HCT116 (cell line): ENCODE measurements around the gene METTL1. TPM values are rescaled to one million over a fixed set of nuclear protein-coding genes. Genes with fewer than 3 reads are reported as not detected.

Source experiments
- ATAC-seq: fragments of 200-7000 bp; cut with Tn5 transposase; 2 replicates; pipeline ENCODE4 v1.9.1; 2020; ENCODE audit warnings: mild to moderate bottlenecking, moderate library complexity
- BruUV-seq: library from RNA; stranded (reverse); fragments of 400-500 nt; replicated peaks from 2 replicates; lab custom pipeline; 2021; lab: Mats Ljungman, UMichigan
- CTCF ChIA-PET: fragments of 300-600 bp; sonication (Branson Sonifier 250); formaldehyde crosslinking; loops from one replicate; lab custom pipeline; 2021; ENCODE audit warnings: antibody characterized with exemption; lab: Charles Lee
- POLR2A ChIA-PET: fragments of 300-600, 350-600 bp; sonication (Branson Sonifier 250); formaldehyde crosslinking; loops from one replicate; lab custom pipeline; 2021; ENCODE audit warnings: antibody characterized with exemption; lab: Charles Lee
- RAD21 ChIA-PET, 2 experiments: fragments of 300-600 bp; sonication (Branson Sonifier 250); formaldehyde crosslinking; loops; one replicate each; lab custom pipeline; 2023; ENCODE audit warnings: low total read pairs in 2 of 2; ENCODE audit not compliant: uncharacterized antibody in 2 of 2, unreplicated experiment in 2 of 2, low non-redundant PET in 1 of 2; lab: Charles Lee
- DNase-seq: peaks from one replicate; pipeline ENCODE4 v3.0.0-alpha.2; 2010; ENCODE audit warnings: low read depth, low spot score
- H2AFZ ChIP-seq: fragments of 200-600 bp; shearing (Covaris generic), sonication (generic); 2 replicates; pipeline ENCODE4 v1.6.1; 2017; ENCODE audit warnings: low read depth, mixed run types, mixed read lengths, antibody characterized with exemption, low read length; ENCODE audit not compliant: poor library complexity, severe bottlenecking
- H3K27ac ChIP-seq: 2 replicates; pipeline ENCODE4 v1.5.1; 2012; ENCODE audit warnings: low read depth, low read length
- H3K27me3 ChIP-seq: fragments of 200-600 bp; sonication (generic); 2 replicates; pipeline ENCODE4 v1.6.1; 2016; ENCODE audit warnings: mixed run types, low read length, mixed read lengths; ENCODE audit not compliant: insufficient read depth
- H3K36me3 ChIP-seq, 2 experiments: fragments of 200-500 bp in 1 of 2; fragments of 200-600 bp in 1 of 2; sonication (Bioruptor generic) in 1 of 2; sonication (generic) in 1 of 2; 2 replicates each; pipeline versions ENCODE4 v1.5.1 to v1.6.1; 2014 to 2016; ENCODE audit warnings: low read length in 2 of 2, inconsistent platforms in 1 of 2, mixed read lengths in 1 of 2, mixed run types in 1 of 2; ENCODE audit not compliant: insufficient read depth in 2 of 2, control insufficient read depth in 1 of 2
- H3K4me1 ChIP-seq, 2 experiments: fragments of 200-600 bp in 1 of 2; sonication (generic) in 1 of 2; 2 replicates each; pipeline versions ENCODE4 v1.5.1 to v1.6.1; 2012 to 2017; ENCODE audit warnings: low read length in 2 of 2, inconsistent platforms in 1 of 2, mild to moderate bottlenecking in 1 of 2, mixed read lengths in 1 of 2, mixed run types in 1 of 2, moderate library complexity in 1 of 2; ENCODE audit not compliant: insufficient read depth in 2 of 2, control insufficient read depth in 1 of 2
- H3K4me2 ChIP-seq: fragments of 200-600 bp; sonication (generic); 2 replicates; pipeline ENCODE4 v1.6.1; 2017; ENCODE audit warnings: mixed run types, low read length, mixed read lengths
- H3K4me3 ChIP-seq, 2 experiments: fragments of 200-600 bp in 1 of 2; sonication (generic) in 1 of 2; replicated peaks in 1 of 2; 2 replicates each; pipeline ENCODE4 v1.5.1; 2011 to 2016; ENCODE audit warnings: low read length in 2 of 2, control low read depth in 1 of 2, low read depth in 1 of 2, mild to moderate bottlenecking in 1 of 2, mixed read lengths in 1 of 2, mixed run types in 1 of 2
- H3K79me2 ChIP-seq: fragments of 200-600 bp; sonication (generic); 2 replicates; pipeline ENCODE4 v1.6.1; 2017; ENCODE audit warnings: mild to moderate bottlenecking, mixed run types, low read length, moderate library complexity, mixed read lengths; ENCODE audit not compliant: insufficient read depth
- H3K9ac ChIP-seq: fragments of 200-600 bp; sonication (generic); 2 replicates; pipeline ENCODE4 v1.6.1; 2016; ENCODE audit warnings: low read length, mixed read lengths
- H3K9me2 ChIP-seq: fragments of 200-600 bp; sonication (generic), shearing (Covaris generic); 2 replicates; pipeline ENCODE4 v1.6.1; 2017; ENCODE audit warnings: mixed run types, mild to moderate bottlenecking, moderate library complexity; ENCODE audit not compliant: insufficient read depth
- H3K9me3 ChIP-seq, 2 experiments: fragments of 200-500 bp in 1 of 2; fragments of 200-600 bp in 1 of 2; sonication (Bioruptor generic) in 1 of 2; sonication (generic) in 1 of 2; 2 replicates each; pipeline ENCODE4 v1.6.1; 2014 to 2017; ENCODE audit warnings: low read length in 2 of 2, mixed read lengths in 2 of 2, inconsistent platforms in 1 of 2, low read depth in 1 of 2, mild to moderate bottlenecking in 1 of 2, mixed run types in 1 of 2, moderate library complexity in 1 of 2; ENCODE audit not compliant: control insufficient read depth in 1 of 2, insufficient read depth in 1 of 2
- H4K20me1 ChIP-seq: fragments of 200-600 bp; sonication (generic), shearing (Covaris generic); 2 replicates; pipeline ENCODE4 v1.6.1; 2017; ENCODE audit warnings: mixed run types, mild to moderate bottlenecking, moderate library complexity; ENCODE audit not compliant: insufficient read depth
- CBX3 ChIP-seq: IDR thresholded peaks from 2 replicates; pipeline ENCODE4 v1.6.1; 2012; ENCODE audit warnings: low read depth
- CEBPB ChIP-seq: IDR thresholded peaks from 2 replicates; pipeline ENCODE4 v1.6.1; 2012; ENCODE audit warnings: low read depth
- EGR1 ChIP-seq: IDR thresholded peaks from 2 replicates; pipeline ENCODE4 v1.6.1; 2012; ENCODE audit warnings: low read depth
- EZH2phosphoT487 ChIP-seq: fragments of 200-600 bp; IDR thresholded peaks from 2 replicates; pipeline ENCODE4 v1.6.1; 2018; ENCODE audit warnings: antibody characterized with exemption, borderline replicate concordance
- FOSL1 ChIP-seq: IDR thresholded peaks from 2 replicates; pipeline ENCODE4 v1.6.1; 2012; ENCODE audit warnings: low read depth
- JUND ChIP-seq: IDR thresholded peaks from 2 replicates; pipeline ENCODE4 v1.6.1; 2012
- SRF ChIP-seq: IDR thresholded peaks from 2 replicates; pipeline ENCODE4 v1.6.1; 2012; ENCODE audit warnings: low read depth
- TCF7L2 ChIP-seq: IDR thresholded peaks from 2 replicates; pipeline ENCODE4 v1.7.0; 2011; ENCODE audit warnings: borderline replicate concordance, inconsistent platforms; ENCODE audit not compliant: insufficient read depth, insufficient read length; ENCODE audit errors: extremely low read depth
- YY1 ChIP-seq: IDR thresholded peaks from 2 replicates; pipeline ENCODE4 v1.6.1; 2011; ENCODE audit warnings: low read length, low read depth, moderate library complexity, mild to moderate bottlenecking; ENCODE audit not compliant: insufficient replicate concordance; ENCODE audit errors: extremely low read depth
- ZFX ChIP-seq: fragments of 450-650 bp; IDR thresholded peaks from 2 replicates; pipeline ENCODE4 v1.6.1; 2017
- ZNF274 ChIP-seq: fragments of 200-500 bp; sonication (Bioruptor generic); IDR thresholded peaks from 2 replicates; pipeline ENCODE4 v1.6.1; 2014; ENCODE audit warnings: mild to moderate bottlenecking, low read depth, low read length, inconsistent platforms
- intact Hi-C: fragments of 100-400 bp; cut with micrococcal nuclease; formaldehyde crosslinking; loops from 2 replicates; pipeline ENCODE4 v1.10.0; 2022
- total RNA-seq: library from RNA; stranded (reverse); gene quantifications from one replicate; pipeline ENCODE4 v1.2.1, GENCODE V29; 2021; ENCODE audit not compliant: unreplicated experiment
- TF ChIP-seq, protein P1 (sequence below): IDR thresholded peaks from 2 replicates; pipeline ENCODE4 v1.6.1; 2012; ENCODE audit warnings: low read depth
- TF ChIP-seq, protein P2 (sequence below): IDR thresholded peaks from 2 replicates; pipeline ENCODE4 v1.6.1; 2012
- TF ChIP-seq, protein P3 (sequence below): IDR thresholded peaks from 2 replicates; pipeline ENCODE4 v1.6.1; 2011; ENCODE audit warnings: mild to moderate bottlenecking, low read length, moderate library complexity; ENCODE audit not compliant: insufficient replicate concordance; ENCODE audit errors: extremely low read depth
- TF ChIP-seq, protein P4 (sequence below): IDR thresholded peaks from 2 replicates; pipeline ENCODE4 v1.6.1; 2012

METTL1 gene
- total RNA-seq, 1 experiment from 2014 or later: 56.6 TPM

DNA sequence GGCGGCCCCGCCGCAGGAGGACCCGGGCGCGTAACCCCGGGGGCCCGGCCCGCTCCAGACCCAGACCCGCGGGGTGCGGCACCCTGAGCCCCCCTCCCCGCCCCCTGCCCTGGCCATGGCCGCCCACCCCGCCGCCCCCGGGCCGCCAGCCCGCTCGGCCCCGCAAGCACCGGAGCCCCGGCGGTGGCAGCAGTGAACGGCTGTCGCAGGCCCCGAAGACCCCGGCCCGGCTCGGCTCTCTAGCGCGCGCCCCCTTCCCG lies 16.8 kb downstream of the METTL1 start:
- peaks cover 20 to 46% of the 10 kb centered on the region in 2 experiments for H3K4me1 ChIP-seq
- no peak overlapping the region for H2AFZ ChIP-seq
- H3K9me2 ChIP-seq: no peaks in the 10 kb centered on the region
- H3K4me3 ChIP-seq: peak overlapping the region; percentile 59 to 64
- peaks cover 5 to 11% of the 10 kb centered on the region in 2 experiments; a peak in 2 of 4 replicates for H3K36me3 ChIP-seq
- no peak for TF ChIP-seq EGR1
- TF ChIP-seq TCF7L2: no peak
- TF ChIP-seq, protein P1, sequence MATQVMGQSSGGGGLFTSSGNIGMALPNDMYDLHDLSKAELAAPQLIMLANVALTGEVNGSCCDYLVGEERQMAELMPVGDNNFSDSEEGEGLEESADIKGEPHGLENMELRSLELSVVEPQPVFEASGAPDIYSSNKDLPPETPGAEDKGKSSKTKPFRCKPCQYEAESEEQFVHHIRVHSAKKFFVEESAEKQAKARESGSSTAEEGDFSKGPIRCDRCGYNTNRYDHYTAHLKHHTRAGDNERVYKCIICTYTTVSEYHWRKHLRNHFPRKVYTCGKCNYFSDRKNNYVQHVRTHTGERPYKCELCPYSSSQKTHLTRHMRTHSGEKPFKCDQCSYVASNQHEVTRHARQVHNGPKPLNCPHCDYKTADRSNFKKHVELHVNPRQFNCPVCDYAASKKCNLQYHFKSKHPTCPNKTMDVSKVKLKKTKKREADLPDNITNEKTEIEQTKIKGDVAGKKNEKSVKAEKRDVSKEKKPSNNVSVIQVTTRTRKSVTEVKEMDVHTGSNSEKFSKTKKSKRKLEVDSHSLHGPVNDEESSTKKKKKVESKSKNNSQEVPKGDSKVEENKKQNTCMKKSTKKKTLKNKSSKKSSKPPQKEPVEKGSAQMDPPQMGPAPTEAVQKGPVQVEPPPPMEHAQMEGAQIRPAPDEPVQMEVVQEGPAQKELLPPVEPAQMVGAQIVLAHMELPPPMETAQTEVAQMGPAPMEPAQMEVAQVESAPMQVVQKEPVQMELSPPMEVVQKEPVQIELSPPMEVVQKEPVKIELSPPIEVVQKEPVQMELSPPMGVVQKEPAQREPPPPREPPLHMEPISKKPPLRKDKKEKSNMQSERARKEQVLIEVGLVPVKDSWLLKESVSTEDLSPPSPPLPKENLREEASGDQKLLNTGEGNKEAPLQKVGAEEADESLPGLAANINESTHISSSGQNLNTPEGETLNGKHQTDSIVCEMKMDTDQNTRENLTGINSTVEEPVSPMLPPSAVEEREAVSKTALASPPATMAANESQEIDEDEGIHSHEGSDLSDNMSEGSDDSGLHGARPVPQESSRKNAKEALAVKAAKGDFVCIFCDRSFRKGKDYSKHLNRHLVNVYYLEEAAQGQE: no peak
- no peak for TF ChIP-seq EZH2phosphoT487
- TF ChIP-seq ZNF274: no peak
- TF ChIP-seq, protein P2, sequence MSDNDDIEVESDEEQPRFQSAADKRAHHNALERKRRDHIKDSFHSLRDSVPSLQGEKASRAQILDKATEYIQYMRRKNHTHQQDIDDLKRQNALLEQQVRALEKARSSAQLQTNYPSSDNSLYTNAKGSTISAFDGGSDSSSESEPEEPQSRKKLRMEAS: no peak
- no peak for TF ChIP-seq YY1
- TF ChIP-seq FOSL1: no peak
- no peak for TF ChIP-seq ZFX
- TF ChIP-seq, protein P3, sequence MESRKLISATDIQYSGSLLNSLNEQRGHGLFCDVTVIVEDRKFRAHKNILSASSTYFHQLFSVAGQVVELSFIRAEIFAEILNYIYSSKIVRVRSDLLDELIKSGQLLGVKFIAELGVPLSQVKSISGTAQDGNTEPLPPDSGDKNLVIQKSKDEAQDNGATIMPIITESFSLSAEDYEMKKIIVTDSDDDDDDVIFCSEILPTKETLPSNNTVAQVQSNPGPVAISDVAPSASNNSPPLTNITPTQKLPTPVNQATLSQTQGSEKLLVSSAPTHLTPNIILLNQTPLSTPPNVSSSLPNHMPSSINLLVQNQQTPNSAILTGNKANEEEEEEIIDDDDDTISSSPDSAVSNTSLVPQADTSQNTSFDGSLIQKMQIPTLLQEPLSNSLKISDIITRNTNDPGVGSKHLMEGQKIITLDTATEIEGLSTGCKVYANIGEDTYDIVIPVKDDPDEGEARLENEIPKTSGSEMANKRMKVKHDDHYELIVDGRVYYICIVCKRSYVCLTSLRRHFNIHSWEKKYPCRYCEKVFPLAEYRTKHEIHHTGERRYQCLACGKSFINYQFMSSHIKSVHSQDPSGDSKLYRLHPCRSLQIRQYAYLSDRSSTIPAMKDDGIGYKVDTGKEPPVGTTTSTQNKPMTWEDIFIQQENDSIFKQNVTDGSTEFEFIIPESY: no peak
- no peak for TF ChIP-seq SRF
- TF ChIP-seq JUND: no peak
- TF ChIP-seq CEBPB: no peak
- TF ChIP-seq CBX3: no peak
- TF ChIP-seq, protein P4, sequence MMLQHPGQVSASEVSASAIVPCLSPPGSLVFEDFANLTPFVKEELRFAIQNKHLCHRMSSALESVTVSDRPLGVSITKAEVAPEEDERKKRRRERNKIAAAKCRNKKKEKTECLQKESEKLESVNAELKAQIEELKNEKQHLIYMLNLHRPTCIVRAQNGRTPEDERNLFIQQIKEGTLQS: no peak
- no peak for DNase-seq
- POLR2A ChIA-PET: no interaction called here
- CTCF ChIA-PET: interaction anchor here (2.3 kb wide), 1 partner anchor 11 kb away, joined by 51 read pairs; the partner anchor contains the start of gene CYP27B1
- H3K9me3 ChIP-seq: no peaks in the 10 kb centered on the region
- H3K4me2 ChIP-seq: peak overlapping the region; percentile 93
- no peak overlapping the region; the same call in 1 of the 2 replicates for H3K27ac ChIP-seq
- H3K9ac ChIP-seq: peak overlapping the region; percentile 48; the same call in 1 of the 2 replicates
- intact Hi-C loops: no loop called here
- ATAC-seq: no peak
- H4K20me1 ChIP-seq: no peaks in the 10 kb centered on the region
- BruUV-seq: no TSS peak
- no peaks in the 10 kb centered on the region for H3K27me3 ChIP-seq
- H3K79me2 ChIP-seq: peaks cover 21% of the 10 kb centered on the region
- RAD21 ChIA-PET: no interaction called here
